Activated CD4-positive, alpha-beta T cell treated with anti-CD3 and anti-CD28 coated beads, Interleukin-2, amount 10 ng/mL, durations not matched to agents 24 days and 14 days (primary cell): Measurements from ENCODE around the gene PHACTR3. TPM values are rescaled to one million over a fixed set of nuclear protein-coding genes. Genes with fewer than 3 reads are reported as not detected.

Experiments used
- DNase-seq: peaks from one replicate; pipeline ENCODE4 v3.0.0; 2022
- H3K27ac Mint-ChIP-seq: one replicate; pipeline ENCODE4 v1.8.0; 2022; ENCODE audit warnings: mild to moderate bottlenecking, mixed read lengths
- H3K27me3 Mint-ChIP-seq: one replicate; pipeline ENCODE4 v1.8.0; 2022; ENCODE audit warnings: mixed read lengths
- H3K36me3 Mint-ChIP-seq: one replicate; pipeline ENCODE4 v1.8.0; 2022; ENCODE audit warnings: low read depth, mild to moderate bottlenecking, mixed read lengths
- H3K4me1 Mint-ChIP-seq: one replicate; pipeline ENCODE4 v1.8.0; 2021; ENCODE audit warnings: mixed read lengths
- H3K4me3 Mint-ChIP-seq: one replicate; pipeline ENCODE4 v1.8.0; 2022; ENCODE audit warnings: mild to moderate bottlenecking, moderate library complexity, mixed read lengths
- H3K9me3 Mint-ChIP-seq: one replicate; pipeline ENCODE4 v1.8.0; 2021; ENCODE audit warnings: mixed read lengths
- intact Hi-C: fragments of 100-400 bp; cut with micrococcal nuclease; formaldehyde crosslinking; loops from one replicate; pipeline ENCODE4 v1.15.1; 2023
- total RNA-seq: library from RNA; stranded (reverse); gene quantifications from 2 replicates; pipeline ENCODE4 v1.2.3, GENCODE V29; 2022

The PHACTR3 gene
- total RNA-seq, 1 donor from 2014 or later: not detected

DNA sequence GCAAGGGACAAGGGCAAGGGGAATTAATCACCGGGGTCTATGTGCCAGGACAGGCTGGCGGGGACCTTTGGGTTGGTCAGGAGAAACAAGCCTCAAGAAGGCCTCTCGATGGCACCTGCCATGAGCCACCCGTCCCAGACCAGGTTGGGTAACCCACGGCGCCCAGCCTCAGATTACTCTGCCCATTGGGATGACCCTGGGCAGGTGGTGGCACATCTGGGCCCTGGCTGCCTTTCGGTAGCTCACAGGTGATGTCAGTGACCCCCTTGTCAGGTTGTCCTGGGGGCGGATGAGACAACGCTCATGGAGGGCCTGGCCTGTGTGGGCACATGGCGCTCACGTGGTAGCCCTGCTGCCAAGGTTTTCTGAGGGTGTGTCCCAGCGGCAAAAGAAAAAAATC lies 176.9 kb downstream of the PHACTR3 start:
- intact Hi-C loops: no loop called here
- Mint-ChIP-seq H3K27ac (no peak overlapping the region), H3K4me3 (no peak overlapping the region), H3K9me3 (no peaks in the 10 kb centered on the region), H3K27me3 (no peaks in the 10 kb centered on the region), H3K36me3 (no peaks in the 10 kb centered on the region), H3K4me1 (no peaks in the 10 kb centered on the region)
- DNase-seq: no peak

DNA sequence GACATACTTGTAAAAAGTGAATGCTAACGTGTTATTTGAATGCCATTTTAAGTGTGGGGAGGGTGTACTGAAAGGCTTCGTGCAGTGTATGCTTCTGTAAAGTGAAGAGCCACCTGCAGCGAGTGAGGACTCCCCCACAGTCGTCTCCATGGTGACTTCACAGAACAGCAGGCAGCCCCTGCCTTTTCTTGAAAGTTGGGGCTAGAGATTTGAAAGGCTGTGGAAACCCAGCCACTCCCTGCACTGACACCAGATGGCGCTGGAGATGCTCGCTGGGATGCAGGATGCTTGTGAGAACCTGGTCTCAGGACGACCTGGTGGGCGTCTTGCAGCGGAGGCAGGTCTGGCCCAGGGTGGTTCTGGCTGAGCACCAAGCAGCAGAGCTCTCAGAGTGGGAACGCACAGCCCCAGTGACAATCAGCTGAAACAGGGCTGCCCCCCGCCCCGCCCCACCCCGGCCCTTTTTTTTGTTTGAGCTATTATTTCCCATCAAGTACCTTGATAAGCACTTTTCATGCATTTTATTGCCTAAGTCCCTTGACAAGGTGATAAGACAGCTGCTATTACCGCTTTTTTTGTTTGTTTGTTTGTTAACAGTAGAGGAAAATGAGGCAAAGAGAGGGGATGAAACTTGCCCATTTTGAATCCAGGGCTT lies 178.8 kb downstream of the PHACTR3 start:
- intact Hi-C loops: no loop called here
- Mint-ChIP-seq H3K4me1 (no peaks in the 10 kb centered on the region), H3K27ac (no peak overlapping the region)

DNA sequence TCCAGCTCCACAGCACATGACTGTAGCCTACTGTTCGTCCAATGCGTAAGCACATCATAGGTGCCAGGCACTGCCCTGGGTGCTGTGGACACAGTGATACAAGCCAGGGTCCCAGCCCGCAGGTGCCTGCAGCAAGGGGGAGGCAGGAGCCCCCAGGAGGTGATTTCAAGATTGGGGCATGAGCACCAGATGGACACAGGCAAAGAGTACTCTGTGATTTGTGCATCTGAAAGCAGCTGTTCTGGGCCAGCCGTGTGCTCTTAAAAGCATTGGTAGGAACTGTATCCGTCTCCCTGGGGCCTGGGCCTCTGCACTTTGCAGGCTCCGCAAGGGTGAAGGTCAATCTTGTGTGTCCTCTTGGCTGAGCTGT lies 179.3 kb downstream of the PHACTR3 start:
- Mint-ChIP-seq H3K9me3 (no peaks in the 10 kb centered on the region), H3K36me3 (no peaks in the 10 kb centered on the region), H3K27ac (no peak overlapping the region), H3K4me3 (no peak overlapping the region), H3K4me1 (no peaks in the 10 kb centered on the region), H3K27me3 (no peaks in the 10 kb centered on the region)
- DNase-seq: no peak
- intact Hi-C loops: no loop called here

More for the DNA sequence above, 178.8 kb downstream of the PHACTR3 start:
- Mint-ChIP-seq H3K36me3 (no peaks in the 10 kb centered on the region), H3K4me3 (no peak overlapping the region), H3K9me3 (no peaks in the 10 kb centered on the region), H3K27me3 (no peaks in the 10 kb centered on the region)
- DNase-seq: peak; percentile 79

DNA sequence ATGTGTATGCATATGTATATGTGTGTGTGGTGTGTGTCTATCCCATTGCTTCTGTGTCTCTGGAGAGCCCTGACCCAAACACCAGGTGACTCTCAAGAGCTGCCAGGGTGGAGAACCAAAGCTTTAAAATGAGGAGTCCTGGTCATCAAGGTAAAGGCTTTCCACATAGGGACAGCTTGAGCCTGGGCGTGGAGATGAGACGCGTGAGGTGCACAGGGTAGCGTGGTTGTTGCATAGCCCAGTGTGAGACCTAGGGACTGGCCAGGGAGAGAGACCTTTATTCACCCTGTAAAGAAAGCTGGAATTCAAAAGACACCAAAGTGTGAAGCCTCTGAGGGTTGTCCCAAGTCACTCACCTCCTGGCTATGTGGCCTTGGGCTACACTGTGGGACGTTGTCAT lies 180.0 kb downstream of the PHACTR3 start:
- no peaks in the 10 kb centered on the region for H3K4me1 Mint-ChIP-seq
- intact Hi-C loops: no loop called here
- DNase-seq: no peak

DNA sequence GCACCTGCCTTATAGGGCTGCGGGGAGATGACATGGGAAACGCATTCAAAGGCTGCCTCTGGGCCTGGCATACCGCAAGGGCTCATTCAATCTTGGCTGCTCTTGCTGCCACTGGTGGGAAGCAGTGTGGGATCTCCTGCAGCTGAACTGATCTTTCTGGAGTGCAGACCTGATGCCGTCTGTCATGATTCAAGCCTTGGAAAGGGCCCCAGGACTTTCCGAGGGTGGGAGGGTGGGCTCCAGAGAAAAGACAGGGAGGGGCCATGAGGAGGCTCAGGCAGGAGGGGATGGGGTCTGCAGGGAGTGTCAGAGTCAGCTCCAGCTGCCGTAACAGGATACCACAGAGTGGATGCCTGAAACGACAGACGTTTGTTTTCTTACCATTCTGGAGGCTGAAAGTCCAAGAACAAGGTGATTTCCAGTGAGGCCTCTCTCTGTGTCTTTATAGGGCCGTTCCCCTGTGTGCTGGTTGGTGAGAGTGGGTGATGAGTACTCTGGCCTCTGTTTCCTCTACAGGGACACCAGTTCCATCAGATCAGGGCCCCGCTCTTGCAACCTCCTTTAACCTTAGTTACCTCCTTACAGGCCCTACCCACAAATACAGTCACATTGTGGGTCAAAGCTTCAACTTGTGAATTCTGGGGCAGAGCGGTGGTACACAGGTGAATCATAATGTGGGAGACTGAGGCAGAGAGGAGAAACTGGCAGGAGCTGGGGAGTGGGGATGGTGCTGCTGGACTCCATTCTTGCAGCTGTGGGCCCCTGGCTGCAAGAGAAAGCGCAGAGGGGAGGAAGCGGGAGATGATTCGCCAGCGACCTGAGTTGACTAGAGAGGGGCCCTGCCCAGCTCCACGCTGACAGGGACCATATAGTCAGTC lies 180.7 kb downstream of the PHACTR3 start:
- intact Hi-C loops: no loop called here
- Mint-ChIP-seq H3K4me1 (no peaks in the 10 kb centered on the region), H3K36me3 (no peaks in the 10 kb centered on the region)

More for the DNA sequence above, 180.0 kb downstream of the PHACTR3 start:
- Mint-ChIP-seq H3K27ac (no peak overlapping the region), H3K9me3 (no peaks in the 10 kb centered on the region), H3K4me3 (no peak overlapping the region), H3K36me3 (no peaks in the 10 kb centered on the region), H3K27me3 (no peaks in the 10 kb centered on the region)

DNA sequence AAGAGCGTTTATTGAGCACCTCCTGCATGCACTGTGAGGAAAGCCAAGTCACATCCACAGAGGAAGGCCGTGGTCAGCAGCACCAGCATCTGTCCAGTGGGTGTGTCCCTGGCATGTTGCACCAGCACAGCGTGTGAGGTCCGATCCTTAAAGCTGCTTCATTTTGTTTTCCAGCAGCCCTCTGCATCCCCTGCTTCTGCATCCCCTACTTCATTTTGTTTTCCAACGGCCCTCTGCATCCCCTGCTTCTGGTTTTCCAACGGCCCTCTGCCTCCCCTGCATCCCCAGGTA lies 181.3 kb downstream of the PHACTR3 start:
- intact Hi-C loops: no loop called here
- no peak for DNase-seq
- H3K27ac Mint-ChIP-seq: no peak overlapping the region

More for the DNA sequence above, 180.7 kb downstream of the PHACTR3 start:
- H3K27me3 Mint-ChIP-seq: no peaks in the 10 kb centered on the region
- H3K4me3 Mint-ChIP-seq: no peak overlapping the region
- no peak overlapping the region for H3K27ac Mint-ChIP-seq
- H3K9me3 Mint-ChIP-seq: no peaks in the 10 kb centered on the region
- no peak for DNase-seq

DNA sequence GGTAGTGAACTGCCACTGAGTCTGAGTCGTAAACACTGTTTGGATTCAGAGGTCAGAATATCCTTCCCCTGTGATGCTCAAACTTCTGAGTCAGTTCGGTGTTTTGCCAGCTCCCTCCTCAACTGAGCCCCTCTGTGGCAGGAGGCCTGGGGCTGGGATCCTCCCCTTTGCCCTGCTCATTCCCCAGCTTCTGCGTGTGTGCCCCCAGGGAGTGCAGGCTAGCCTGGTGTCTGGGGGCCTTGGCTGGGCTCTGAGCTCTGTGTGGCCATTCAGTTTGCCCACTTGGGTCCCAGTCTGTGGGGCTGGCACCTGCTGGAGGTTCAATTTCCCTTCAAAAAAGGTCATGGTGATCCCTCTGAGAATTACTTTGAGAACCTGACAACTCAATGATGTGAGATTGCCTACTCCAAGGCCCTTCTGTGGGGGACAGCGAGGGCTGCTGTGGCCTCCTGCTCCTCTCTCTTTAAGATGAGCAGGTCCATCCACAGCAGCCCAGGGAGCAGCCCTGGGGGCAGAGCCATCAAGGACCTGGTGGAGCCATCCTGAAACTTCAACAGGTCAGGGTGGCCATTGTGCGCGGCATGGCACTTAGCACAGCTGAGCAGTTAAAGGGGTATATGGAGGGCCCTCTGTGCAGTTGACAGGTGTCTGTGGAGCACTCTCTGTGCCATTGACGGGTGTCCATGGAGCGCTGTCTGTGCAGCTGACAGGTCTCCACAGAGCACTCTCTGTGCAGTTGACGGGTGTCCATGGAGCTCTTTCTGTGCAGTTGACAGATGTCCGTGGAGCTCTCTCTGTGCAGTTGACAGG lies 181.9 kb downstream of the PHACTR3 start:
- H3K27ac Mint-ChIP-seq: no peak overlapping the region
- H3K9me3 Mint-ChIP-seq: no peaks in the 10 kb centered on the region
- DNase-seq: no peak
- H3K4me3 Mint-ChIP-seq: no peak overlapping the region
- H3K27me3 Mint-ChIP-seq: no peaks in the 10 kb centered on the region
- no peaks in the 10 kb centered on the region for H3K36me3 Mint-ChIP-seq
- H3K4me1 Mint-ChIP-seq: no peaks in the 10 kb centered on the region
- intact Hi-C loops: no loop called here

More for the DNA sequence above, 181.3 kb downstream of the PHACTR3 start:
- Mint-ChIP-seq H3K36me3 (no peaks in the 10 kb centered on the region), H3K27me3 (no peaks in the 10 kb centered on the region), H3K9me3 (no peaks in the 10 kb centered on the region), H3K4me1 (no peaks in the 10 kb centered on the region), H3K4me3 (no peak overlapping the region)

DNA sequence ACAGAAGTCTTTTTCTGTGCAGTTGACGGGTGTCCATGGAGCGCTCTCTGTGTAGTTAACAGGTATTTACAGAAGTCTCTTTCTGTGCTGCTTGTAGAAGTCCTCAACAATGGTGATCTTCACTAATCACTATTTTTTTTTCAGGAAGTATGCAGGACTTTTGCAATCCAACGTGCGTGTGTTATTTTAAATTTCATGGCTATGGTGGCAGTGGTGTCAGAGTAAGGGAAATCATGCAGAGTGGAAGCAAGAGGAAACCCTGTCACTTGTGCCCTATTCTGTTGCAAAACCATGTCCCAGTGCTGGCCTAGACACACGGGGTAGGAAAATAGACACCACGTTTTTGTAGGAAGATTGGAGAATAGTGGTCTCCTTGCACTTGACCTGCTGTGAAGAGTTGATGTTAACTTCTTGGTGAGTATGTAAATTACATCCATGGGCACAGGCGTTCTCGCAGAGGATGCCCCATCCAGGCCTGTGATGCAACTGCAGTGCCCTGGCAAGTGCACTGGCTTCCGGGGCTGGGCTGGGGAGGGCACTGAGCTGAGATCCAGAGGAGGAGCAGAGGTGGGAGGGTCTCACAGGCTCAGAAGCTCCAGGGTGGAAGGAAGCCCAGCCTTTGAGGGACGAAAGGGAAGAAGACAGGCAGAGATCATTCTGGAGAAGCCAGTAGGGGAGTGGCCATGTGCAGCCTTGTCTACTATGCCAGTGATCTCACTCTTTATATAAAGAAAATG lies 182.6 kb downstream of the PHACTR3 start:
- no peak overlapping the region for H3K27ac Mint-ChIP-seq
- no peak overlapping the region for H3K4me3 Mint-ChIP-seq
- no peak for DNase-seq
- no peaks in the 10 kb centered on the region for H3K4me1 Mint-ChIP-seq
- H3K9me3 Mint-ChIP-seq: no peaks in the 10 kb centered on the region
- H3K27me3 Mint-ChIP-seq: no peaks in the 10 kb centered on the region
- no peaks in the 10 kb centered on the region for H3K36me3 Mint-ChIP-seq
- intact Hi-C loops: no loop called here

DNA sequence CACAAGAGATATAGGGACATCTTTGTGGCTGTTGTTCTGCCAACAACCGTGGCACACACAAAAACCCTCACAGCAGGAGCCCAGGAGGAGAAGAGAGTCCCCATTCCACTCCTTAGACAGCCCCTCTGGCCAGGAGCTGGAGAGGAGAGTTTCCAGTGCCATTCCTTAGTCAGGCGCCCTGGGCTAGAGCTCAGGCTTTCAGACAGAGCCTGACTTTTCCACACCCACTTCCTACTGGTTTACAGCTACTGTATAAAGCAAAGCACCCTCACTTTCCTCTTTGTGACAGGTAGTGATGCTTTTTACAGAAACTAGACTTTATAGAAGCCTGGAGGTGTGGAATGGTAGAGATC lies 183.2 kb downstream of the PHACTR3 start:
- H3K4me3 Mint-ChIP-seq: no peak overlapping the region
- DNase-seq: no peak
- intact Hi-C loops: no loop called here

DNA sequence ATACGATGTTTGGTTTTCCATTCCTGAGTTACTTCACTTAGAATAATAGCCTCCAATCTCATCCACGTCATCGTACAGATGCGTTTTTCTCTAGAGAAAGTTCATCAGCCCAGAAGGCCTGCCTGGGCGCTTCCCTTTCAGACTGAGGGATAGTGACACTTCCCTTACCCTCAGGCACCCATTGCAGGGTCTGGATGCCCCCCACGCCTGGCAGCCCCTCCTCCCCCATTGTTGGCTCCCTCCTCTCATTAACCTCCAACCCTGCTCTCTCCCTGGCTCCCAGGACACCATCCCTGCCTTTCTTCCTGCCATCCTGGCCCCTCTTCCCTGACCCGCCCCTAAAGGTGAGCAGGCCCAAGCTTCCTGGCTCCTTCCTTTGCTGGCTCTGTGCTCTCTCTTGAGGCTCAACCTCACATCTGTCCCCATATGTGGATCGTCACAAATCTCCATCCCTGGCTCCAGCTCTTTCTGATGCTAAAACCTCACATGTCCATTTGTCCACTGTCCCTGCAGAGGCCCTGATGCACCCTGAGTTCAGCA lies 183.9 kb downstream of the PHACTR3 start:
- Mint-ChIP-seq H3K4me3 (no peak overlapping the region), H3K27me3 (no peaks in the 10 kb centered on the region), H3K9me3 (no peaks in the 10 kb centered on the region), H3K27ac (no peak overlapping the region), H3K4me1 (no peaks in the 10 kb centered on the region), H3K36me3 (no peaks in the 10 kb centered on the region)
- no peak for DNase-seq
- intact Hi-C loops: no loop called here

More for the DNA sequence above, 183.2 kb downstream of the PHACTR3 start:
- no peaks in the 10 kb centered on the region for H3K27me3 Mint-ChIP-seq
- no peaks in the 10 kb centered on the region for H3K4me1 Mint-ChIP-seq
- H3K27ac Mint-ChIP-seq: no peak overlapping the region
- H3K9me3 Mint-ChIP-seq: no peaks in the 10 kb centered on the region
- H3K36me3 Mint-ChIP-seq: no peaks in the 10 kb centered on the region

DNA sequence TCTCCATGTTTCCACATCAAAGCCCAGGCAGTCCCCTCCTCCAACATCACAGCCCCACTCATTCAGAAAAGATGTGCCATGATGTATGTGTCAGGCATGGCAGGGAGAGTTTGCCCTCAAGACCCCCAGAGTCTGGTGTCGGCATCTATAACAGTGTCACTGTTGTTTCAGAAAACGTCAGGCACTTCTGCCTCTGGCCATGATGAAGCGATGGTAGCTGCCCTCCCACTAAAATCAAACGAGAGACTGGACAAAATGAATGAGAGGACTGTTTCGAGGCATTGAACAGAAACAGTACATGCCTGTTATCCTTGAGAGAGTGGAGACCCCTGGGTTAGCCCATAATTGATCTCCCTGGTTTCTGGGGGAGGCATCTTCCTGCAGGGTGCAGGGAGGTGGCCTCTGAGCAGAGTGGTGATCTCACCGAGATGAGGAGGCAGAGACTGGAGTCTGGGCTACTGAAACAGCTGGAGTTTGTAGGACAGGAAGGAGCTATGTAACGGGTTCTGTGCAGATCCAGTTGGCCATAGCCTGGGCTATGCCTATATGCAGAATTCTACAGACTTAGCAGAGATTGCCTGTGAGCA lies 184.6 kb downstream of the PHACTR3 start:
- no peak overlapping the region for H3K27ac Mint-ChIP-seq

DNA sequence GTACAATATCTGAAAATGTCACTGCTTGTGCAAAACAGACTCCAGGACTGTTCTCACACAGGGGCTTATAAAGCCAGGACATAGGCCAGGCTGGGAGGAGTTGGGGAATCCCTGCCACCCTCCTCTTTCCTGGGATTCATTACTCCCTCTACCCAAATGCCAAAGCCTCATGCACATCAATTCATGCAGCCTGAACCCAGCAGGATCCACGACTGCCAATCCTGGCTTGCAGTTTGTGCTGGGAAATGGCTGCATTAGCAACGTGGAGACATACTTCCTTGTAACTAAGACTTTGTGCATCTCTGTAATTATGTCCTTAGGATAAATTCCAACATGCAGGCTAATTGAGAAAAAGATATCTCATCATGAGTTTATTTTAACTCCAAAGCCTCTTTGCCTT lies 185.3 kb downstream of the PHACTR3 start:
- Mint-ChIP-seq H3K4me3 (no peak overlapping the region), H3K4me1 (no peaks in the 10 kb centered on the region), H3K9me3 (no peaks in the 10 kb centered on the region), H3K27me3 (no peaks in the 10 kb centered on the region), H3K36me3 (no peaks in the 10 kb centered on the region), H3K27ac (no peak overlapping the region)
- DNase-seq: no peak
- intact Hi-C loops: no loop called here

More for the DNA sequence above, 184.6 kb downstream of the PHACTR3 start:
- H3K36me3 Mint-ChIP-seq: no peaks in the 10 kb centered on the region
- H3K27me3 Mint-ChIP-seq: no peaks in the 10 kb centered on the region
- intact Hi-C loops: no loop called here
- no peak for DNase-seq
- no peaks in the 10 kb centered on the region for H3K4me1 Mint-ChIP-seq
- no peaks in the 10 kb centered on the region for H3K9me3 Mint-ChIP-seq
- no peak overlapping the region for H3K4me3 Mint-ChIP-seq

DNA sequence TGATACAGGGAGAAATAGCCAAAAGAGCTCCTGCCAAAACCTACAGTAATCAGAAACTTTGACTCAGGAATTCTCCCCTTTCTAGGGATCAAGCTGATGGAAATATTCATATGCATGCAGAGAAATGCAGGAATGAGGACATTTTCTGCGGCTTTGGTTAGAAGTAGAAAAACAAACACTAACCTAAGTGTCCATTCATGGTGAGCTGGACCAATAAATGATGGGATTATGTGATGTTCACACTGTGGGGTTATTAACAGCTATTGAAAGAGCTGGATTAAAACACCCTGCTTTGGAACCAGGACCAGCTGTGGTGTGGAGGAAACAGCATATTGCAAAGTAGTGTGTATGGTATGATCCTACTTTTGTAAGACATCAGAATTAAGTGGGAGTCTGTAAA lies 186.0 kb downstream of the PHACTR3 start:
- DNase-seq: no peak
- intact Hi-C loops: no loop called here
- Mint-ChIP-seq H3K4me3 (no peak overlapping the region), H3K27me3 (no peaks in the 10 kb centered on the region), H3K9me3 (no peaks in the 10 kb centered on the region), H3K27ac (no peak overlapping the region), H3K4me1 (no peaks in the 10 kb centered on the region), H3K36me3 (no peaks in the 10 kb centered on the region)
